CD14-positive monocyte (primary cell): ENCODE data around the gene DOK6. TPM values are rescaled to one million over a fixed set of nuclear protein-coding genes. Genes with fewer than 3 reads are reported as not detected.

Source experiments
- DNase-seq, 3 donors: peaks; one replicate each; pipeline ENCODE4 v3.0.0-alpha.2; 2011 to 2022
- H2AFZ ChIP-seq: 2 replicates; pipeline ENCODE4 v1.6.0; 2012; ENCODE audit warnings: mild to moderate bottlenecking, low read depth, low read length, inconsistent platforms; ENCODE audit not compliant: insufficient read depth, poor library complexity, severe bottlenecking
- H3K27ac ChIP-seq, 2 donors: 1 replicate in 1 of 2; 2 replicates in 1 of 2; pipeline ENCODE4 v1.5.1; 2012 to 2013; ENCODE audit warnings: low read length in 2 of 2, control low read depth in 1 of 2, inconsistent platforms in 1 of 2, low read depth in 1 of 2, mild to moderate bottlenecking in 1 of 2
- H3K27me3 ChIP-seq, 2 donors: one replicate each; pipeline versions ENCODE4 v1.6.0 to v1.6.1; 2011 to 2013; ENCODE audit warnings: low read length in 2 of 2; ENCODE audit not compliant: control insufficient read depth in 2 of 2, insufficient read depth in 2 of 2
- H3K36me3 ChIP-seq, 2 donors: replicated peaks in 1 of 2; 1 replicate in 1 of 2; 2 replicates in 1 of 2; pipeline versions ENCODE4 v1.5.1 to v1.6.1; 2012 to 2013; ENCODE audit warnings: low read length in 2 of 2, control low read depth in 1 of 2, inconsistent platforms in 1 of 2, mild to moderate bottlenecking in 1 of 2; ENCODE audit not compliant: insufficient read depth in 2 of 2, control insufficient read depth in 1 of 2
- H3K4me1 ChIP-seq, 2 donors: 1 replicate in 1 of 2; 2 replicates in 1 of 2; pipeline versions ENCODE4 v1.5.1 to v1.6.1; 2012 to 2013; ENCODE audit warnings: low read length in 2 of 2, control low read depth in 1 of 2, inconsistent platforms in 1 of 2, mild to moderate bottlenecking in 1 of 2, moderate library complexity in 1 of 2; ENCODE audit not compliant: insufficient read depth in 2 of 2, control insufficient read depth in 1 of 2
- H3K4me2 ChIP-seq: replicated peaks from 2 replicates; pipeline ENCODE3; 2012; ENCODE audit warnings: low read length, moderate library complexity, mild to moderate bottlenecking; ENCODE audit not compliant: poor library complexity, severe bottlenecking; ENCODE audit errors: extremely low read depth
- H3K4me3 ChIP-seq, 3 experiments: fragments of 200-600 bp in 1 of 3; sonication (generic) in 1 of 3; replicated peaks in 1 of 3; 1 replicate in 2 of 3; 2 replicates in 1 of 3; pipeline ENCODE4 v1.5.1; 2011 to 2013; ENCODE audit warnings: low read length in 3 of 3, mild to moderate bottlenecking in 3 of 3, control low read depth in 2 of 3, low read depth in 2 of 3, inconsistent platforms in 1 of 3, moderate library complexity in 1 of 3
- H3K79me2 ChIP-seq: 2 replicates; pipeline ENCODE4 v1.6.0; 2012; ENCODE audit warnings: mild to moderate bottlenecking, control low read depth, inconsistent platforms, low read length, moderate library complexity; ENCODE audit not compliant: insufficient read depth
- H3K9ac ChIP-seq: 2 replicates; pipeline ENCODE4 v1.6.0; 2017; ENCODE audit warnings: low read length, mild to moderate bottlenecking; ENCODE audit not compliant: insufficient read depth, poor library complexity, severe bottlenecking
- H3K9me3 ChIP-seq, 2 donors: replicated peaks in 1 of 2; 1 replicate in 1 of 2; 2 replicates in 1 of 2; pipeline versions ENCODE4 v1.5.1 to v1.6.1; 2012 to 2013; ENCODE audit warnings: low read length in 2 of 2, control low read depth in 1 of 2; ENCODE audit not compliant: control insufficient read depth in 1 of 2, insufficient read depth in 1 of 2
- H4K20me1 ChIP-seq: 2 replicates; pipeline ENCODE4 v1.6.0; 2012; ENCODE audit warnings: mild to moderate bottlenecking, low read length, control low read depth, moderate library complexity; ENCODE audit not compliant: insufficient read depth
- H3K27ac Mint-ChIP-seq, 7 donors: one replicate each; pipeline ENCODE4 v1.8.0; 2020; ENCODE audit warnings: mild to moderate bottlenecking in 7 of 7, mixed read lengths in 7 of 7, moderate library complexity in 6 of 7, inconsistent platforms in 2 of 7
- H3K27me3 Mint-ChIP-seq, 3 donors: one replicate each; pipeline ENCODE4 v1.8.0; 2021 to 2022; ENCODE audit warnings: low read depth in 3 of 3, mild to moderate bottlenecking in 3 of 3, mixed read lengths in 3 of 3, moderate library complexity in 3 of 3, inconsistent platforms in 1 of 3
- H3K36me3 Mint-ChIP-seq, 2 donors: one replicate each; pipeline ENCODE4 v1.8.0; 2020; ENCODE audit warnings: mixed read lengths in 2 of 2, inconsistent platforms in 1 of 2, mild to moderate bottlenecking in 1 of 2
- H3K4me1 Mint-ChIP-seq: one replicate; pipeline ENCODE4 v1.8.0; 2020; ENCODE audit warnings: mild to moderate bottlenecking, mixed read lengths
- H3K4me3 Mint-ChIP-seq, 2 donors: one replicate each; pipeline ENCODE4 v1.8.0; 2020; ENCODE audit warnings: mild to moderate bottlenecking in 2 of 2, mixed read lengths in 2 of 2, moderate library complexity in 1 of 2
- H3K9me3 Mint-ChIP-seq, 7 donors: one replicate each; pipeline ENCODE4 v1.8.0; 2020 to 2022; ENCODE audit warnings: mixed read lengths in 7 of 7, mild to moderate bottlenecking in 6 of 7, moderate library complexity in 6 of 7, inconsistent platforms in 2 of 7
- WGBS: methylation state at CpG from one replicate; pipeline ENCODE4 v1.1.5; 2013; ENCODE audit warnings: missing lambda C conversion rate; ENCODE audit not compliant: insufficient coverage; 5-methylcytosine and 5-hydroxymethylcytosine counted together
- intact Hi-C, 2 donors: fragments of 100-400 bp; cut with micrococcal nuclease; formaldehyde crosslinking; loops; one replicate each; pipeline versions ENCODE4 v1.15.0 to v1.15.1; 2023
- polyA plus RNA-seq, 3 donors: library from polyadenylated mRNA; depleted of rRNA in 1 of 3; unstranded in 2 of 3; stranded (reverse) in 1 of 3; fragments of 300-500 nt in 2 of 3; fragments of >200 nt in 1 of 3; fragmentation: Illumina TruSeq in 2 of 3; gene quantifications; 1 replicate in 2 of 3; 2 replicates in 1 of 3; pipeline ENCODE4 v1.2.3, GENCODE V29; 2012 to 2021
- TF ChIP-seq, protein P1 (sequence below): fragments of 200-600 bp; IDR thresholded peaks from one replicate; pipeline ENCODE4 v1.8.0; 2022; ENCODE audit warnings: antibody characterized with exemption, mild to moderate bottlenecking

DOK6 gene
- polyA plus RNA-seq, 3 donors, result not detected

DNA sequence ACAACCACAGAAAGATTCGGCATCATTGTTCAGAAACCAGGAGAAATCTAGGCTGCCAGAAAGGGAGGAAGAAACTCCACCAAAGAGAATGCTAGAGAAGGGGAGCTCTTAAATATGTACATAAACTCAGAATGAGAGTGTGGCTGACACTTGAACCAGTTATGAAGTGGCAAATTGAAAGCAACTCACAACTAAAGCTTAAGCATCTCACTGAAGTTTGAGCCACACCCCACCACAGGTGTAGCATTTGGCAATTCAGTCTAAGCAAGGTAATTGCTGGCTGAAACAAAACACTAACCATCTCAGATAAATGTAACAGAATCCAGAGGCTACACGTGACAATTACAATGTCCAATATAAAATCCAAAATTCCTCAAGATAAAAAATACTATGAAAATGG lies 168.4 kb downstream of the DOK6 start:
- no CpG with 5 or more reads among the region's 2 CpGs for WGBS
- no peak overlapping the region for H2AFZ ChIP-seq
- no peaks in the 10 kb centered on the region for H3K79me2 ChIP-seq
- H3K9me3 ChIP-seq, result peaks cover 17 to 22% of the 10 kb centered on the region in 2 donors
- H3K4me1 Mint-ChIP-seq, result no peaks in the 10 kb centered on the region
- no peaks in the 10 kb centered on the region for H3K36me3 Mint-ChIP-seq
- H3K4me1 ChIP-seq, result no peaks in the 10 kb centered on the region
- intact Hi-C loops, result no loop called here
- no peak overlapping the region for H3K9ac ChIP-seq
- no peak overlapping the region for H3K27ac ChIP-seq
- no peak for DNase-seq
- TF ChIP-seq, protein P1, sequence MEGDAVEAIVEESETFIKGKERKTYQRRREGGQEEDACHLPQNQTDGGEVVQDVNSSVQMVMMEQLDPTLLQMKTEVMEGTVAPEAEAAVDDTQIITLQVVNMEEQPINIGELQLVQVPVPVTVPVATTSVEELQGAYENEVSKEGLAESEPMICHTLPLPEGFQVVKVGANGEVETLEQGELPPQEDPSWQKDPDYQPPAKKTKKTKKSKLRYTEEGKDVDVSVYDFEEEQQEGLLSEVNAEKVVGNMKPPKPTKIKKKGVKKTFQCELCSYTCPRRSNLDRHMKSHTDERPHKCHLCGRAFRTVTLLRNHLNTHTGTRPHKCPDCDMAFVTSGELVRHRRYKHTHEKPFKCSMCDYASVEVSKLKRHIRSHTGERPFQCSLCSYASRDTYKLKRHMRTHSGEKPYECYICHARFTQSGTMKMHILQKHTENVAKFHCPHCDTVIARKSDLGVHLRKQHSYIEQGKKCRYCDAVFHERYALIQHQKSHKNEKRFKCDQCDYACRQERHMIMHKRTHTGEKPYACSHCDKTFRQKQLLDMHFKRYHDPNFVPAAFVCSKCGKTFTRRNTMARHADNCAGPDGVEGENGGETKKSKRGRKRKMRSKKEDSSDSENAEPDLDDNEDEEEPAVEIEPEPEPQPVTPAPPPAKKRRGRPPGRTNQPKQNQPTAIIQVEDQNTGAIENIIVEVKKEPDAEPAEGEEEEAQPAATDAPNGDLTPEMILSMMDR, result no peak
- H3K4me3 ChIP-seq, result no peak overlapping the region
- H3K27me3 ChIP-seq, result no peaks in the 10 kb centered on the region
- peaks cover 0 to 3% (median 2%) of the 10 kb centered on the region in 3 donors for H3K27me3 Mint-ChIP-seq
- H3K4me2 ChIP-seq, result no peak overlapping the region
- H3K27ac Mint-ChIP-seq, result no peak overlapping the region
- no peak overlapping the region for H3K4me3 Mint-ChIP-seq
- H3K36me3 ChIP-seq, result no peaks in the 10 kb centered on the region
- H3K9me3 Mint-ChIP-seq, result peaks cover 4 to 13% (median 10%) of the 10 kb centered on the region in 7 donors
- no peaks in the 10 kb centered on the region for H4K20me1 ChIP-seq

DNA sequence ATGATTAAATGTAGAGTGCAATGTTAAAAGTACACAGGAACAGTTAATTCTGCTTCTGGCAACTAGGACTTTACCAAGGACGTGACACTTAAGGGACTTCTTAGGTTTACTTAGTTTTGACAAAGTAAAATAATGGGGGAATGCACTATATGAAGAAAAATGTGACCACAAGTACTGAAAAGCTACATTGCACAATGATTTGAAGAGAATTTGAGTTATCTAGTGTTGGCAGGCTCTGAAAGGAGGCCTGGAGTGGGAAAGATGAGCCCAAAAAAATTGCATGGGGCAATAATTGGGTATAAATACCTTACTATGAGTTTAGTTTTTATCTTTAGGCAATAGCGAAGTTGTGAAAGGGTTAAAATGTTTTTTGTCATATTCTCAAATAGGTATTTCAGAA lies 173.7 kb downstream of the DOK6 start:
- intact Hi-C loops, result no loop called here
- no peak overlapping the region for H3K4me2 ChIP-seq
- no peak overlapping the region for H3K27ac ChIP-seq
- H2AFZ ChIP-seq, result no peak overlapping the region
- Mint-ChIP-seq H3K36me3 (no peaks in the 10 kb centered on the region), H3K4me1 (no peaks in the 10 kb centered on the region), H3K27me3 (no peaks in the 10 kb centered on the region), H3K27ac (no peak overlapping the region), H3K4me3 (no peak overlapping the region), H3K9me3 (peaks cover 0 to 3% (median 0%) of the 10 kb centered on the region in 7 donors)
- no peaks in the 10 kb centered on the region for H3K4me1 ChIP-seq
- H3K9me3 ChIP-seq, result no peaks in the 10 kb centered on the region
- TF ChIP-seq, protein P1, result no peak
- H3K27me3 ChIP-seq, result no peaks in the 10 kb centered on the region
- H3K79me2 ChIP-seq, result no peaks in the 10 kb centered on the region
- no peak overlapping the region for H3K4me3 ChIP-seq
- 70% methylated on average over 1 of the region's 2 CpGs for WGBS
- H4K20me1 ChIP-seq, result no peaks in the 10 kb centered on the region
- DNase-seq, result no peak
- no peak overlapping the region for H3K9ac ChIP-seq
- H3K36me3 ChIP-seq, result no peaks in the 10 kb centered on the region
